8988T (cell line): ENCODE measurements around the gene TRA2A.
"Not testable (repeated sequence)": the region's sequence is repeated elsewhere in the genome, so short reads cannot be mapped to it uniquely, and the experiment has no call there.

Source experiments
- DNase-seq: peaks from one replicate; pipeline ENCODE4 v3.0.0; 2011

The TRA2A gene

DNA sequence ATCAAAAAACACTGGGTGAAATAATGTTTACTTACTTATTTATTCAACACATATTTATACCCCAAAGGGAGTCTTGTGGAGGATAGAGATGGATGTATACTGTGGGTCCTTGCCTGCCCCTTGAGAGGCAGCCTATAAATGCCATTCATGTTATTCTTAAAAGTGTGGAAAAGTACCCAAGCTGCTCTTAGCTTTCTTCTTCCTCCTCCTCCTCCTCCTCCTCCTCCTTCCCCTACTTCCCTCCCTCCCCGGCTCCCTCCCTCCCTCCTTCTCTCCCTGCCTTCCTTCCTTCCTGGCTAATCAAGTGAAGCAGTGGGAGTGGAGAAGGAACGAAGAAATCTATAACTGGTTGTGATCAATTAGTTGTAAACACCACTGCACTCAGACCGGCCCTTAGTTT, 40.3 kb downstream of the TRA2A start:
- DNase-seq: no peak

DNA sequence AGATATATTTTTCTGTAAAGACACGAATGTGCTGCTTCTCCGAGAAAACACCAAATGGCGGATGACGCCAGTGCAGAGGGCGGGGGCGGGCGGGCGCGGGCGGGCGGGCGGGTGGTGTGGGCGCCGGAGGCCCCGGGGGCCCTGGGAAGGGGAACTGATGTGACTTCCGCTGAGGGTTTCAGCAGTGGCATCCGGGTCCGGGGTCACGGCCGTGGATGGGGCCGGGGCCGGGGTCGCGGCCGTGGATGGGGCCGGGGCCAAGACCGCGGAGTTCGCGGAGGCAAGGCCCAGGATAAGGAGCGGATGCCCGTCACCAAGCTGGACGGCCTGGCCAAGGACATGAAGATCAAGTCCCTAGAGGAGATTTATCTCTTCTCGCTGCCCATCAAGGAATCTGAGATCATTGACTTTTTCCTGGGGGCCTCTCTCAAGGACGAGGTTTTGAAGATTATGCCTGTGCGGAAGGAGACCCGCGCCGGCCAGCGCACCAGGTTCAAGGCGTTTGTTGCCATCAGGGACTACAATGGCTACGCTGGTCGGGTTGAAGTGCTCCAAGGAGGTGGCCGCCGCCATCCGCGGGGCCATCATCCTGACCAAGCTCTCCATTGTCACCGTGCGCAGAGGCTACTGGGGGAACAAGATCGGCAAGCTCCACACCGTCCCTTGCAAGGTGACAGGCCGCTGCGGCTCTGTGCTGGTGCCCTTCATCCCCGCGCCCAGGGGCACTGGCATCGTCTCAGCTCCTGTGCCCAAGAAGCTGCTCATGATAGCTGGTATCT, 41.2 kb downstream of the TRA2A start:
- DNase-seq: no peak

DNA sequence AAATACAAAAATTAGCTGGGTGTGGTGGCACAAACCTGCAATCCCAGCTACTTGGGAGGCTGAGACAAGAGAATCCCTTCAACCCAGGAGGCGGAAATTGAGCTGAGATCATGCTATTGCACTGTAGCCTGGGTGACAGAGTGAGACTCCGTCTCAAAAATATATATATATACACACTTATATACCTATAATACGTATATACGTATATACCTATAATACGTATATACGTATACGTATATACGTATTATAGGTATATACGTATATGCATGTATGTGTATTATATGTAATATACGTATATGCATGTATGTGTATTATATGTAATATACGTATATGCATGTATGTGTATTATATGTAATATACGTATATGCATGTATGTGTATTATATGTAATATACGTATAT, 43.1 kb downstream of the TRA2A start:
- DNase-seq: not testable (repeated sequence)

DNA sequence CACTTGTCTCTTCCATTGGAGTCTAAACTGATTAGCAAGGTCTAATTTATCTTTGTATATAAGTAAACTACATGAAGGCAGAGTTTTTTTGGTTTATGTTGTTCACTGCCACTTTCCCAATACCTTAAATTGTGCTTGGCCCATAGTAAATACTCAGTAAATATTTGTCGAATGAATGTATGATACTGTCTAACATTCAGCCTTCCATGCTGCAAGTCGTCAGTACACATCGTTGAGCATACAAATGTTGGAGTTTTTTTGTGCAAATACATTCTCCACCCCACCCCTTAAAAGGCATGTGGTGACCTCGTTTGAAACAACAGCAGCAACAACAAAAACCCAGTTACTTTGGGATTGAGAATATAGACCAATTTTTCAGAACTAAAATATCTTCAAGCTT, 44.1 kb downstream of the TRA2A start:
- no peak for DNase-seq

DNA sequence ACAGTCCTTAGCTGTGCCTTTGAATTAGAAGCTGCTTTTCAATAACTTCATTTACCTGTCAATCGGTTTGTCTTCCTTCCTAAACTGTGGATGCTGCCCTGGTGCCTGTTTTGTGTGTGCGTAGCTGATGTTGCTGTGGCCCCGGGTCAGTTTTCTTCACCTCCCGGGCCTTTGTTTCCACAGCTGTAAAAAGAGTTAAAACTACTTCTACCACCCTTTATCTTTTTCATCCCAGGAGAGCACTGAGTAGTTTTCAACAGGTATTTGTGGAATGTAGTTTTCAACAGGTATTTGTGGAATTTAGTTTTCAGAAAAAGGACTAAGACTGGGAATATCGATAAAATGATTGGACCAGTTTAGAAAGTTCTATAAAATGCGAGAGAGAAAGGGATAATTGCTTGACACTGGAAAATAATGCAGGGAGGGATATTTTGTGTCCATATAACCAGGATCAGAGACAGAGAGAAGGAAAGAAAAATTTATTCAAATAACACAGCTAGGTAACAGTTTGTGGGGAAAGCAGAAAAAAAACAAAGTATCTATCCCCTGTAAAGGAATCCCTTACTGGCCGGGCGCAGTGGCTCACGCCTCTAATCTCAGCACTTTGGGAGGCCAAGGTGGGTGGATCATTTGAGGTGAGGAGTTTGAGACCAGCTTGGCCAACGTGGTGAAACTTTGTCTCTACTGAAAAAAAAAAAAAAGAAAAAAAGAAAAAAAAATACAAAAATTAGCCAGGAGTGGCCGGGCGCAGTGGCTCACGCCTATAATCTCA, 45.6 kb downstream of the TRA2A start:
- DNase-seq: no peak

DNA sequence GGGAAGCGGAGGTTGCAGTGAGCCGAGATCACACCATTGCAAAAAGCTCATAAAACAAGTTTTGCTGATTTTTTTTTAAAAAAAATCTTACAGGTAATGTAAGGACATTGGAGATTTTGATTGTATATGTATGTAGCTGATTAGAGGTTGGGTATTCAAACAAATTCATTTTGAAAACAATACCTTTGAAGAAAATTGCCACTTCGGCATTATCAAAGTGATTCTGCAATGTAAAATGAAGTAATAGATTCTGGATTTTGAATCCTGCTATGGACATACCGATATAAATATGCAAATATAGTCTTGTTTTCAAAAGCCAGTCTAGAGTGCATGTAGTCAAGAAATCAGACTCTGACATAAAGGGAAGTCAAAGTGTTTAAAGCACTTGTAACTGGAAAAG, 49.1 kb downstream of the TRA2A start:
- no peak for DNase-seq

DNA sequence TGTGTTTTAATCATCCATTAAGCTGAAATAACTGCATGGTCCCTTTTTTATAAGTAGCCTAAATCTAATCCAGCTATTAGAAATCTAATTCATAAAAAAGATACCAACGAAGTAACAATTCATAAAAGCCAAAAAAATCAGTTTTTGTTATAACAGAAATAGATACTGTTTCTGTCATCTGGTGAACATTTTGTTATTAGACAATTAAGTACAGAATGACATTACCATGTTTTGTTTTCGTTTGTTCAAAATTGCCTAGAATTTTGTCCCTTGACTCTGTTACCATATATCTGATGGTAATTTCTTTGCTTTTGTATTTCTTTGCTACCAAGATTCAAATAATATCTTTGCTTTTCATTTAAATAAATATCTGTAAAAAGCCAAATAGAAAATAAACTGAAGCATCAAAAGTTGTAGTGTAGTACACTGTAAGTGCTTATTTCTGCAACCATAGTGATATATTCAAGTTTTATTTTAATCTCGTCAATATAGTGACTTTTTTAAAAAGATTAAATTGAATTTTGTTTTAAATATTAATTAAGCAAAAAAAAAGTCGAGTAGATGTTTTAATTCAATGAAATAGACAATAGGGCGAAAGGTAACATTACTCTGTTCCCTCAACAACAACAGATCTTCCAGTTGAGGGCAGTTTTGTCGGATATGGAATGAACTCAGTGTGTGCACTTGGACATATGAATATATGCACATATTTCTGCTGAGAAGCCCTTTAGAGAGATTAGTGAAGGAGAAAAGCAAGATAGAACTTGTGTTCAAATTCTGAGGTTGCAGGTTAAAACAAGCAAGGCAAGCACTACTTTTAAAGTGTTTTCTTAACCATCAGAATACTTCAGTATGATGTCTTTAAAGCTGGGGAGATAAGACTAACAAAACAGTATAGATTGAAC, 53.6 kb downstream of the TRA2A start:
- DNase-seq: no peak

DNA sequence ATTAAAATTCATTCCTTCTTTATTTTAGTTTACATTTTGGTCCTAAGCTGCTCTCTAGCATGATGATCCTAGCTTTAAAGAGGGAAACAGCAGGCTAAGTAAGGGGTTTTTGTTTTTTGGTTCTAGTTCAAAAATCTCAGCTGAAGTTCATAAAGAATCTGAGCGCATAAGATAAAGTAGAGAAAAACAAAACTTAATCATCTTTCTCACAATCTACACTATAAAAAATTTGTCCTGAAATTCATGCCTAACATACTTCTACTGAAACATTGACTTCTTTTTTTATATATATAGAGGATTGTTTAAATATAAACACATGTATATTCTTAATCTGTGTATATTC, 54.7 kb downstream of the TRA2A start:
- DNase-seq: no peak

DNA sequence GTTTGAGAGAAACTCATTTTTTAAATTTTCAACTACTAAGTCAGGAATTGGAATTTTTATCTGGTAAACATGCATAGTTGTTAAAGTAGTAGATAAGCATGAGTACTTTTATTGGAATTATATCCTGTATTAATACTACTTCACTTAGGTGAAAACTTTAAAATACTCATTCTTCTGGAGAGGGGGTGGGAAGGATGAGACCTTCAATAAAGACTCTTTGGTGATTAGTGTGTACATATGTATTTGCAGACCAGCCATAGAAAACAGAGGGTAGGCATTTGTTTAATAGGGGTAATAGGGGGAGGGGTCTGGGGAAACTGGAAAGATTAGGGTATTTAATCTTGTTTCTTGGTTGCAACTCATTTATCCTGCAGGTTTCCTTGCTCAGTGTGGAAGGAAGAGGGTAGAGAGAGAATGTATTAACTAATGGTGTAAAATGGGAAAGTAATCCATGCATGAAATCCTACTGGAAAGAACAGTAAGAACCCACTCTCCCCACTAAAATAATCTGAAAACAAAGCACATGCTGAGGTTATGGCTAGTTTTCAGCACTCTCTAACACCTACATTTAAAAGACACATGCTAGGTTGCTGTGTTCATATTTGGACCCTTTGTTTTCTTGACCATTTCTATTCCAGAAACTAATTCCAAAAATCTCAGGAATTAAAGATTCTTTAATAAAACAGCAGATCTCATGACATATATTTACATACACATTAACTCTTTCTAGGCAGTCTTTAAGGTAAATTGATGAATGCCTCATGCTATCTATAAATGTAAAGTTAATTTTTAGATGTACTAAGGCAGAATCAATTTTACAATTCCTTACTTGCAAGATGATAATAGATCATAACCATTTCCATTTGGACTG, 55.3 kb downstream of the TRA2A start:
- DNase-seq: no peak

DNA sequence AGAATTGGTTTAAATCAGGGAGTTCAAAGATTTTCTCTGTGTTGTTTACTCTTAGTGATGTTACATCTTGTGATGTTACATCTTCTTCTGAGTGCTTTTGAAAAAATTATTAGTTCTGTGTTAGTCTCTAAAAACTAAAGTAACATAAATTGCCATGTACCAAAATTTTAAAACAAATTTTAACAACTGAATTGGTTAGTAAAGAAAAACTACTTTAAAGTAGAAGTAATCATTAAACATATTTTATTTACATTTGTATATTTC, 56.3 kb downstream of the TRA2A start:
- no peak for DNase-seq

DNA sequence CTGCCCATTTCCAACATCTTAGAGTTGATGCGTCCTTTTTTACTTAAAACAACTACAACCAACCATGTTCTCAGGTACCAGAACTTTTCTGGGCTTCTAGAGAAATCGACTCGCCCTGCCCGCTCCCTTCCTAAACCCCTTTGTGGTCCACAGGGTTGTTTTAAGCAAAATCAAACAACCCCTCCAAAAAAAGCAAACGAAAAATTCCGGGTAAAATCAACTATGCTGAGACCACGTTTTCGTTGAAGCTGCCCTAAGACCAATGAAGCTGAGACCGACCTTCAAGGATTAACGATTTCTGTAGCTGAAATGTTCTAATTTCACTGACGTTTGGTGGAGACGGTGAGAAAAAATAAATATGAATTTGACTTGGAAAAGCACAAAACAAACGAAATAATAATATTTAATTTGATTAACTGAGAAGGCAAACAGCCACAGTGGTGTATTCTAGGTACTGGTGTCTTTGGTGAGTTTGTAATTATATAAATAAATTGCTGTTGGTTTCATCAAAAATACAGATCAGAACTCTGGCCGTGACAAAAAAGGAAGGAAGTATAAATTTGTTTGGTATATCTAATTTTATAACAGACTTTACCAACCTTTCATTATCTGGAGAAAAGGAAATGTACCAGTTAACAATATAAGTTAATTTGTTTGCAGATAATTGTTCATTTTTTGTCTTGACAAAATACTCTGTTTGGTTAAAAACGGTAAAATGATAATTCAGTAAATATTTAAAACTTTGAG, 56.8 kb downstream of the TRA2A start:
- no peak for DNase-seq

DNA sequence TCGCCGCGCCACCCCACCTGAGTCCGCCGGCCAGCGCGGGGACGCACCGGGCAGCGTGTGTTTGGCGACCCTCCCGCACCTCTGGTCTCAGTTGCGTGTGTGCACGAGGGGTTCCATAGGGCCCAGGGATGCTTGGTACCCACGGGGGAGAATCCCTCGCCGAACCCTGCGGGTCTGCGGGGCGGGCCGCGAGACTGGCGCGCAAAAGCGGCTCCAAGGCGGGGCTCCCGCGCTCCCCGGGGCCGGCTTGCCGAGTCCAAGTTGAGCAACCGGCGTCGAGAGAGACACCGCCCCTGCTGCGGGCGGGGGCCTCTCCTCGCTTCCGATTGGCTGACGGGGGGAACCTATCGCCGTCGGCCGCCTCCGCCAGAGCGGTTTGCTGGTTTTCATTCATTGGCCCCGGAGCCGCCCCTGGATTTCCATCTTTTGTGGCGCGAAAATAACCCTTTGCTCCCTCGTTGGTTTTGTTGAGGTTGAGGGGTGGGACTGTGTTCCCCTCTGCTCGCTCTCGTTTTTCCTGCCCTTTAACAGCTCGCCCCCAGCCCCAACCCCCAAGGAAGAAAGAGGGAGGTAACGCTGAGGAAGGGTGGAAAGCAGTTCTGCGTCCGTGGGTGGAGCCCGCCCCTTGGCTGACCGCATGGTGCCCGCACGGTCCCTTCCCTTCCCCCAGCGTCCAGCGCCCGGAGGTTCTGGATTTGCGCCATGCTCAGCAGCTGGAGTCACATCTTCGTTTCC, 57.5 kb downstream of the TRA2A start:
- peak; percentile 64 for DNase-seq

DNA sequence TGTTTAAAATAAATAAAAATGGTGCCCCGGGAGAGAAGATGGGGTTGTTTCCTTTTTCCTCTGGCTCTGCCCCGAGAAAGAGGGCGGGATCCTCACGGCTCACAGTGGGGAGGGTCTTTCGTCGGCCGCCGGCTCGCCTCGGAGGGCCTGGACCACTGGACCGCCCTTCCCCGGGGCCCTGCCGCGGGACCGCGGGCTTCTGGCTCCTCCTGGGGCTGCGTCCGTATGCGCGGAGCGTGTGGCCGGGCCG, 58.0 kb downstream of the TRA2A start:
- DNase-seq: no peak

DNA sequence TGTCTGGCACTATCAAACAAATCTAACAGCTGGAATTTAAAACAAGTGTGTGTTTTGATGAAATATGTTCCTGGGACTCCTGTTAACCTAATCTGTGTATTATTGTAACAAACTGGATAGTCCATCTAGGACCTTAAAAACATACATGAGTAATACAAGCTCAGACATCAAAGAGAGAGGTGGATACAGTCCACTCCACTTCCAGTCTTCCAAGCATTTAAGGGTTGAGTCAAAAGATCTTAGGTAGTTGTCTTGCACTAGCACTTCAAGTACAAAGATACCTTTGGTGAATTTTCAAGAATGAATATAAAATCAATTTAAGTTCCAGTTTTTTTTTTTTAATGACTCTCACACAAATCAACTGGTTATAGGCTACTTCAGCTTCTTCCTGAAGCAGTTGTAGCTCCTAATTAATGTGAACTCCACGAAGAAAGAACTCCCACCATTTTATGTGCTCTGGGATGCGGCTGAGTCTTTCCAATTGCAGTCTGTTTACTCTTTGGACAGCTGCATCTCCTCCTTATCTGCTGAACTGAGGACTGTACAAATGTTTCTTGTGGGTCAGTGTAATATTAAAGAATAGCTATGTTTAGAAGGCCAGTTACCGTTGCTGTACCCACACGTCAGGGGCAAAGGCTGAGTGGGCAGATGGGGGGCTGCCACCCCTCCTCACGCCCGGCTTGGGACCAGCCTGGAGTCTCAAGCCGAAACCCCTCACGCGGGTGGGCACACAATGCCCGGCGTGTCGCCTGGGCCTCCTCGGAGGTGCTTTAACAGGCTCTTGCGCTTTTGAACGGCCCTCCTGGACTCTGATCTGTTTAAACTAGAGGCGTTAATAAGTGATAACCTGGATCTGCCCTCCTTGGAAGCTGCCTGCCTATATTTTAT, 58.6 kb downstream of the TRA2A start:
- DNase-seq: no peak

DNA sequence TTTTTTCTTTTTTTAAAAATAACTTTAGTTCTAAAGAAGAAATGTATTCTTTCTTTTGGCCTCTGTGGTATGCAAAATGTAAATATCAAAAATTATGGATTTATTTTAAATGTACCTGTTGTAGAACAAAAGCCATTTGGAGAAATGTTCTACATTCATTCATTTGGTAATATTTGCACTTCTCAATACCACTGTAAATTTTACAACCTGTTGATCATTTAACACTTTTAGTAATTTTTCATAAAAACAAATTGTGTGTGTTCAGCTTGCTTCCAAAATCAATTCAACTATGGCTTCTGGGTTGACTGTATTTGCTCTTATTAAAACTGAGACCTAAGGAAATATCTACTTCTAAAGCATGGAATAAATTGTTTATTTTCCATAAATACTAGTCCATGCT, 59.2 kb downstream of the TRA2A start:
- no peak for DNase-seq

DNA sequence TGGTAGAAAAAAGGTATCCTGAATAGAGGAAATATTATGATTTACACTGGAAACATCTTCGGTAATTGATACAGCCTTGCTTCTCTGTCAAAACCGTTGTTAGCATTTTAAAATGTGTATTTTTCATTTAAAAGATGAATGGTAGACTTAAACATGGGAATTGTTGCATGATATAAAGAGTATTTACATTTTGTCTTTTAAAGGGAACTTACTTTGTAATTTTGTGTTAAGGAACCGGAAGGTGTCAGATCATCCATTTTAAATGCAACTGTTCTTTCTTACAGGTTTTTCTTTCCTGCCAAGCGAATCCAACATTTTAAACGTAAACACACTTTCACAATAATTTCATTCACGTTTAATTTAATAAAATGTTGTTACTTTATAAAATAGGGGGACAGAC, 59.7 kb downstream of the TRA2A start:
- DNase-seq: no peak

DNA sequence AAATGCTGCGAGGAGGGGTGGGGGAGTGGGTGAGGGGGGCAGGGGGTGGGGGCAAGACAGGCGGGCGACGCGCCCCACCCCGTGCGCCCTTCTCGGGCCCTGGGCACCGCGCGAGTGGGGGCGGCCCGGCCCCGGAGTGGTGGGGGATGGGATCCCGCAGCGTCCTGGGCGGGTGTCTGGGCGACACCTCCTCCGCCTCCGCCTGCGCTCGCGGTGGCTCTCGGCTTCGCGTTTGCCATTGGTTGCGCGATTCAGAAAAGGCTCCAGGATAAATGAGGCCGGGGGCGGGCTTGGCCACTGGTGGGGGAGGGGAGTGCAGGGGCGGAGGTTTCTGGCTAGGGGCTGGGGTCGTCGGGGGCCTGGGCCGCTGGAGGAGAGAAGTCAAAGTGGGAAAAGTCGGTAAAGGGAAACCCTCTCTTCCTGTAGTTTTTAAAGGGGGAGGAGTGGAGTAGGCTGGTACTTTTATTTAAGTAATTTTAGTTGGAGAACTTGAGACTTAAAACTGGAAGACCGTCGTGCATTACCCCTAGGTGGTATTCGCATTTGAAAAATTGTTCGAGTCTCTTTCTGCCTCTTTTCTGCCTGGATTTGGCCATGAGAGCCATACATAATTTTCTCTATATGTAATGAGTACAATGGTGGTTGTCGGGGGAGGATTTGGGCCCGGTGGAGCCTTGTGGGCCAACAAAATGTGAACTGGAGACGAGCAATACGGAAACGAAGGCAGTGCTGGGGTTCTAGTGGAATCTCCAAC, 60.5 kb downstream of the TRA2A start:
- peak; percentile 69 for DNase-seq

DNA sequence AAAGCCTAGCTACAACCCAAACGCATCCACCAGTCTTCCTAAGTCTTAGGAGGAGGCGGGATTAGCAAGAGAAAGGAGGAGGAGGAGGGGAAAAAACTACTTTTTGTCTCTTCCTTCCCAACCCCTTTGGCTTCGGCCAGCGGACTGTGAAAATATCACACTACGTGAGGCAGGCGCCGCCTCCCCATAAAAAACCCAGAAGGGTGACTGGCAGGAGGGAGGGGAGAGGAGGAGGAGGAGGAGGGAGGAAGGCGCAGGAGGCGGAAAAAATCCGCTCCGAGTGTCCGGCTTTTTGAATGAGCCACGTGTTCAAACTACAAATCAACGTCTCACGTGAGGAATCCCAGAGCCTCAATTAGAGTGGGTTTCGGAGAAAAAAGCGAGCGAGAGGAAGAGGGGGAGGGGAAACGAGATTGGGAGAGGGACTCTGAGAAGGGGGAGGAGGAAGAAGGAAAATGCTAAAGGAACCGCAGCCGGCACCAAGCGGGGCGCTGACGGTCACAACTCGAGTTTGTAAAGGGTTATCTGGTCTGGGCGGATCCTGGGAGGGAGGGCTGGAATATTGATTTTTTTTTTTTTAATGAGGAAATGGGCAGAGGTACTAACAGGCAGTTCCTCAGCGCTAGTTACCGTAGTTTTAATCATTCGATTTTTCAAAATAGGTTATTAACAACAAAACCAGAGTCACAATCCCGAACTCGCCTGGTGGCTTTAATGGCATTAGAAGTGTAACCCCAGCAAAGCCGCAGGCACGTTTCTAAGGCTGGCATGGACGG, 61.3 kb downstream of the TRA2A start, which contains the start of gene IGF2BP3:
TSS of gene IGF2BP3 (minus strand) at position 162 of the 776 bp plus-strand sequence. CDS start 381 bp downstream, outside the sequence.
- peak; percentile 62 for DNase-seq

DNA sequence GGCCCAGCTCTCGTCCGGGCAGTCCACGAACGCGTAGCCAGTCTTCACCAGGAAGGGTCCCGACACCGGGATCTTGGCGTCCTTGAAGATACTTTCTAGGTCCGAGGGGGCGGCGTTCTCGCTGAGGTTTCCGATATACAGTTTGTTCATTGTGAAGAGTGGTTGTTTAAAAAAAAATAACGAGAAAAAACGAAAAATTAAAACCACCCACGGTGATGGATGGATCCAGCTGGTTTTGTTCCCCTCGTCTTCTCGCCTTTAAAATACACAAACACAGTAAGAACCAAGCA, 61.9 kb downstream of the TRA2A start:
- no peak for DNase-seq
